GM04504 (cell line): Measurements from ENCODE around the gene RTN4RL1.

ENCODE experiments used
- DNase-seq: peaks from one replicate; pipeline ENCODE4 v3.0.0-alpha.2; 2012; ENCODE audit warnings: low read depth

The RTN4RL1 gene

DNA sequence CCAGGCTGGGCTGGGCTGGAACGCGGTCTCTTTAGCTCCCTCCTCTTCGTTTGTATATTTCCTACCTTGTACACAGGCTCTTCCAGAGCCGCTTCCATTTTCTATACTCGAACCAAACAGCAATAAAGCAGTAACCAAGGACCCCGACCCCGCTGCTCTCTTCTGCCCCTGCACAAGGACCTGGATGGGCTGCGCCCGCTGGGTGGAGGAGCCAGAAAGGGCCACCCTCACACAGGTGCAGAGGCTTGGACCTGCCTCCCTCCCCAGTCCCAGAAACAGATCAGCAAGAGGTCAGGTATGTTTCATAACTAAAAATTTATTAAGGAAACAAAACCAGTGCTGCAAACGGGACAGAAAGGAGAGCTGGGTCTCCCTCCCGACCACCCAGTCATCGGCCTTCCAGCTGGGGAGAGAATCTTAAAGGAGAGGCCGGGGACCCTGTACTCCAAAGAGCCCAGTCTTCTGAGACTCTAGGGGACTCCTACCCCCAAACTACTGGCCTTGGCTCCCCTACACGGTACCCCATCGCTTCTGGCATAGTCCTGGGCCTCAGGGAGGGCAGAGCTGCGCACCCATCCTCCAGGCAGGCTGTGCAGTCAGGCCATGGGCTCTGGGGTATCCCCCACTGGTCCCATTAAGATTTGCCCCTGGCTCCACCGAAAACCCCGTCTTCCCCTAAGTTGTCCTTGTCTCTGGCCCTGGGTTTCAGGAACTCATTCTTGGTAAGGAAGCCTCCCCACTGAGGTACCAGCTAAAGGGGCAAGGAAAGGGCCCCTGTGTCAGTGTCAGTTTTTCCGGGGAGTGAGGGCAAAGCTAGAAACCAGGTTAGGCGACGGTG, 34.6 kb upstream of the RTN4RL1 start:
- DNase-seq = no peak

DNA sequence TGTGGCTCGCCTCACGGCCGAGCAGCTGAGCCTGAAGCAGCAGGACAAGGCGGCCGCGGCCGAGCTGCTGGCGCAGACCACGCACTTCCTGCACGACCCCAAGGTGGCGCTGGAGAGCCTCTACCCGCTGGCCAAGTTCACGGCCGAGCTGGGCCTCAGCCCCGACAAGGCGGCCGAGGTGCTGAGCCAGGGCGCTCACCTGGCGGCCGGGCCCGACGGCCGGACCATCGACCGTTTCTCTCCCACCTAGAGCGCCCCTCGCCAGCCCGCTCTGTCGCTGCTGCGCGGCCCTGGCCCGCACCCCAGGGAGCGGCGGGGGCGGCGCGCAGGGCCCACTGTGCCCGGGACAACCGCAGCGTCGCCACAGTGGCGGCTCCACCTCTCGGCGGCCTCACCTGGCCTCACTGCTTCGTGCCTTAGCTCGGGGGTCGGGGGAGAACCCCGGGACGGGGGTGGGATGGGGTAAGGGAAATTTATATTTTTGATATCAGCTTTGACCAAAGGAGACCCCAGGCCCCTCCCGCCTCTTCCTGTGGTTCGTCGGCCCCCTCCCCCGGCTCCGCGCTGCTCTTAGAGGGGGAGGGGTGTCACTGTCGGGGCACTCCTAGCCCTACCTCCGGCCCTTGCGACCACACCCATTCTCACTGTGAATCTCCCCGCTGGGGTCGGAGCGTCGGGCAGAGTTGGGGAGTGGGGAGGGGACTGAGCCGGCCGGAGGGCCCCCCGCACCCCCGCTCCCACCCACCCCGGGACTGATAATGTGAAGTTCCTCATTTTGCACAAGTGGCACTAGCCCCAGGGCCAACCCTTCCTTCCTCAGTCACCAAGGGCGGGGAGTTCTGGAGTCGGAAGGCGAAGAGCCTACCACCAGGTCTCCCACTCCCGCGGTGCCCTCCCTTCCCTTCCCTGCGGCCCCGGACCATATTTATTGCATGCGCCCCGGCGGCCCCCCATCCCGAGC, 33.7 kb upstream of the RTN4RL1 start:
- no peak for DNase-seq

DNA sequence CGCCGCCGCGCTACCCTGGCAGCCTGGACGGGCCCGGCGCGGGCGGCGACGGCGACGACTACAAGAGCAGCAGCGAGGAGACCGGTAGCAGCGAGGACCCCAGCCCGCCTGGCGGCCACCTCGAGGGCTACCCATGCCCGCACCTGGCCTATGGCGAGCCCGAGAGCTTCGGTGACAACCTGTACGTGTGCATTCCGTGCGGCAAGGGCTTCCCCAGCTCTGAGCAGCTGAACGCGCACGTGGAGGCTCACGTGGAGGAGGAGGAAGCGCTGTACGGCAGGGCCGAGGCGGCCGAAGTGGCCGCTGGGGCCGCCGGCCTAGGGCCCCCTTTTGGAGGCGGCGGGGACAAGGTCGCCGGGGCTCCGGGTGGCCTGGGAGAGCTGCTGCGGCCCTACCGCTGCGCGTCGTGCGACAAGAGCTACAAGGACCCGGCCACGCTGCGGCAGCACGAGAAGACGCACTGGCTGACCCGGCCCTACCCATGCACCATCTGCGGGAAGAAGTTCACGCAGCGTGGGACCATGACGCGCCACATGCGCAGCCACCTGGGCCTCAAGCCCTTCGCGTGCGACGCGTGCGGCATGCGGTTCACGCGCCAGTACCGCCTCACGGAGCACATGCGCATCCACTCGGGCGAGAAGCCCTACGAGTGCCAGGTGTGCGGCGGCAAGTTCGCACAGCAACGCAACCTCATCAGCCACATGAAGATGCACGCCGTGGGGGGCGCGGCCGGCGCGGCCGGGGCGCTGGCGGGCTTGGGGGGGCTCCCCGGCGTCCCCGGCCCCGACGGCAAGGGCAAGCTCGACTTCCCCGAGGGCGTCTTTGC, 32.8 kb upstream of the RTN4RL1 start:
- no peak for DNase-seq

DNA sequence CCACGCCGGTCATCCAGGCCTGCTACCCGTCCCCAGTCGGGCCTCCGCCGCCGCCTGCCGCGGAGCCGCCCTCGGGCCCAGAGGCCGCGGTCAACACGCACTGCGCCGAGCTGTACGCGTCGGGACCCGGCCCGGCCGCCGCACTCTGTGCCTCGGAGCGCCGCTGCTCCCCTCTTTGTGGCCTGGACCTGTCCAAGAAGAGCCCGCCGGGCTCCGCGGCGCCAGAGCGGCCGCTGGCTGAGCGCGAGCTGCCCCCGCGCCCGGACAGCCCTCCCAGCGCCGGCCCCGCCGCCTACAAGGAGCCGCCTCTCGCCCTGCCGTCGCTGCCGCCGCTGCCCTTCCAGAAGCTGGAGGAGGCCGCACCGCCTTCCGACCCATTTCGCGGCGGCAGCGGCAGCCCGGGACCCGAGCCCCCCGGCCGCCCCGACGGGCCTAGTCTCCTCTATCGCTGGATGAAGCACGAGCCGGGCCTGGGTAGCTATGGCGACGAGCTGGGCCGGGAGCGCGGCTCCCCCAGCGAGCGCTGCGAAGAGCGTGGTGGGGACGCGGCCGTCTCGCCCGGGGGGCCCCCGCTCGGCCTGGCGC, 32.1 kb upstream of the RTN4RL1 start:
- DNase-seq = no peak

DNA sequence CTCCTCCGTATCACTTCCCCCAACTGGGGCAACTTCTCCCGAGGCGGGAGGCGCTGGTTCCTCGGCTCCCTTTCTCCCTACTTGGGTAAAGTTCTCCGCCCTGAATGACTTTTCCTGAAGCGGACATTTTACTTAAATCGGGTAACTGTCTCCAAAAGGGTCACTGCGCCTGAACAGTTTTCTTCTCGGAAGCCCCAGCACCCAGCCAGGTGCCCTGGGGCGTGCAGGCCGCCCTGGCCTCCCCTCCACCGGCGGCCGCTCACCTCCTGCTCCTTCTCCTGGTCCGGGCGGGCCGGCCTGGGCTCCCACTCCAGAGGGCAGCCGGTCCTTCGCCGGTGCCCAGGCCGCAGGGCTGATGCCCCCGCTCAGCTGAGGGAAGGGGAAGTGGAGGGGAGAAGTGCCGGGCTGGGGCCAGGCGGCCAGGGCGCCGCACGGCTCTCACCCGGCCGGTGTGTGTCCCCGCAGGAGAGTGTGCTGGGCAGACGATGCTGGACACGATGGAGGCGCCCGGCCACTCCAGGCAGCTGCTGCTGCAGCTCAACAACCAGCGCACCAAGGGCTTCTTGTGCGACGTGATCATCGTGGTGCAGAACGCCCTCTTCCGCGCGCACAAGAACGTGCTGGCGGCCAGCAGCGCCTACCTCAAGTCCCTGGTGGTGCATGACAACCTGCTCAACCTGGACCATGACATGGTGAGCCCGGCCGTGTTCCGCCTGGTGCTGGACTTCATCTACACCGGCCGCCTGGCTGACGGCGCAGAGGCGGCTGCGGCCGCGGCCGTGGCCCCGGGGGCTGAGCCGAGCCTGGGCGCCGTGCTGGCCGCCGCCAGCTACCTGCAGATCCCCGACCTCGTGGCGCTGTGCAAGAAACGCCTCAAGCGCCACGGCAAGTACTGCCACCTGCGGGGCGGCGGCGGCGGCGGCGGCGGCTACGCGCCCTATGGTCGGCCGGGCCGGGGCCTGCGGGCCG, 31.4 kb upstream of the RTN4RL1 start:
- DNase-seq = no peak

DNA sequence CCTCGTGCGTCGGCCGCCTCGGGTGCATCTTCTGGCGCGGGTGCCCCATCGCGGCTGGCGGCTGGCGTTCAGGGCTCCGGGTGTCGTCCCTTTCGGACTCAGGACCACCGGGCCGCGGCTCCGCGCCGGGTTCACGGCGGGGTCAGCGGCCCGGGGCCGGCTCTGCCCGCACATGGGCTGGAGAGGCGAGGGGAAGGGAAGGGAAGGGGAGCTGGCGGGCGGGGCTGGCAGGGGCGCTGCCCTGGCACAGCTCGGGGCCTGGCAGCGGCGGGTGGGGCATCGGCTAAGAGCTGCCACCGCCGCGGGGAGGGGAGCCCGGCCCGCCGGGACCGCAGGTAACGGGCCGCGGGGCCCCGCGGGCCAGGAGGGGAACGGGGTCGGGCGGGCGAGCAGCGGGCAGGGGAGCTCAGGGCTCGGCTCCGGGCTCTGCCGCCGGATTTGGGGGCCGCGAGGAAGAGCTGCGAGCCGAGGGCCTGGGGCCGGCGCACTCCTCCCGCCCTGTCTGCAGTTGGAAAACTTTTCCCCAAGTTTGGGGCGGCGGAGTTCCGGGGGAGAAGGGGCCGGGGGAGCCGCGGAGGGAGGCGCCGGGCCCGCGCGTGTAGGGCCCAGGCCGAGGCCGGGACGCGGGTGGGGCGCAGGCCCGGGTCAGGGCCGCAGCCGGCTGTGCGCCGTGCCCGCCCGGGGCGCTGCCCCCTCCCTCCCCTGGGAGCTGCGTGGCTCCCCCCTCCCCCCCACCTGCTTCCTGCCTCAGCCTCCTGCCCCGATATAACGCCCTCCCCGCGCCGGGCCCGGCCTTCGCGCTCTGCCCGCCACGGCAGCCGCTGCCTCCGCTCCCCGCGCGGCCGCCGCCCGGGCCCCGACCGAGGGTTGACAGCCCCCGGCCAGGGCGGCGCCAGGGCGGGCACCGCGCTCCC, 30.4 kb upstream of the RTN4RL1 start:
- DNase-seq = no peak

DNA sequence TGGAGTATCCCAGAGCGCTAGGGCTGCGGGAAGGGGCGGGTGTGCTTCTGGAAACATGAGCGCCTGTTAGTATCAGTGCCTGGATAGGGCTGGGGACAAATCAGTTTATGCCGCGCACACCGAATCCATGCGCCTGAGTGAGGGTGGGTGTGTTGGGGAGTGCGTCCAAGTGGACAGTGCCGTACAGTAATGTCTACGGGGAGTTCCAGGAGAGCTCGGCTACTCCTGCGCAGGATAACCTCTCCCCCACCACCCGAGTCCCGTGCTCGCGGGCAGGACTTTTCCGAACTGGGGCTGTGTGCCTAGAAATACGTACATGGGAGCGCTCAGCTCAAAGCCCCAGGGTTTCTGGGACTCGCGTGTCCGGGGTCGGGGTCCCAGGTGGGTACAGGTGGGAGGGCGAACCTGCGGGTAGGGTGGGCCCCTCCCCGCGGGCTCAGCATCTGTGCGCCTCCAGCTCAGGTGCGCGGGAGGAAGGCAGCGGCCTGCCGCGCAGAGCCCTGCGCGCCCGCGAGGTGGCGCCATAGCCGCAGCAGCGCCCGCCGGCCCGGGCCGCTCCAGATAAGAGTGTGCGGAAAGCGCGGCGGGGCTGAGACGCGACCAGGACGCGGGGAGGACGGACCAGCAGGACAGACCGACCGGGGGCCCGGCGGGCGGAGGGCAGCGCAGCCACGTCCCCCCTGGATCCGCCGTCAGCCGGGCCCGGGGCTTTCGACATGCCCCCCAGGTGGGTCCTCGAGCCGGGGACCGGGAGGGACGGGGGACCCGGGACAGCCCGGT, 29.6 kb upstream of the RTN4RL1 start, which contains the start of gene HIC1:
HIC1 (plus strand) TSS at position 592 of the 780 bp plus-strand sequence. CDS start 1,588 bp downstream, outside the sequence.
- no peak for DNase-seq

DNA sequence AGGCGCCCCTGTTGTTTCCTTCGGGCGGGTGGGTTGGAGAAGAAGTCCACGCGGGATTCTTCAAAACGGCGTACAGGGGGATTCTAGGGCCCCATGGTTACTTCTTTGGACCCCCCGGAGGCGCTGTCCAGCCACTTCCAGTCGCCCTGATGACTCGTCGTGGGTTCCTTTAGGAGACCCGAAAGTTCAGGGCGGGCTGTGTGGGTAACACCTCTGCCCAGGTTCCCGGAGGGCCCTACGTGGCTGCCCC, 29.1 kb upstream of the RTN4RL1 start:
- no peak for DNase-seq

DNA sequence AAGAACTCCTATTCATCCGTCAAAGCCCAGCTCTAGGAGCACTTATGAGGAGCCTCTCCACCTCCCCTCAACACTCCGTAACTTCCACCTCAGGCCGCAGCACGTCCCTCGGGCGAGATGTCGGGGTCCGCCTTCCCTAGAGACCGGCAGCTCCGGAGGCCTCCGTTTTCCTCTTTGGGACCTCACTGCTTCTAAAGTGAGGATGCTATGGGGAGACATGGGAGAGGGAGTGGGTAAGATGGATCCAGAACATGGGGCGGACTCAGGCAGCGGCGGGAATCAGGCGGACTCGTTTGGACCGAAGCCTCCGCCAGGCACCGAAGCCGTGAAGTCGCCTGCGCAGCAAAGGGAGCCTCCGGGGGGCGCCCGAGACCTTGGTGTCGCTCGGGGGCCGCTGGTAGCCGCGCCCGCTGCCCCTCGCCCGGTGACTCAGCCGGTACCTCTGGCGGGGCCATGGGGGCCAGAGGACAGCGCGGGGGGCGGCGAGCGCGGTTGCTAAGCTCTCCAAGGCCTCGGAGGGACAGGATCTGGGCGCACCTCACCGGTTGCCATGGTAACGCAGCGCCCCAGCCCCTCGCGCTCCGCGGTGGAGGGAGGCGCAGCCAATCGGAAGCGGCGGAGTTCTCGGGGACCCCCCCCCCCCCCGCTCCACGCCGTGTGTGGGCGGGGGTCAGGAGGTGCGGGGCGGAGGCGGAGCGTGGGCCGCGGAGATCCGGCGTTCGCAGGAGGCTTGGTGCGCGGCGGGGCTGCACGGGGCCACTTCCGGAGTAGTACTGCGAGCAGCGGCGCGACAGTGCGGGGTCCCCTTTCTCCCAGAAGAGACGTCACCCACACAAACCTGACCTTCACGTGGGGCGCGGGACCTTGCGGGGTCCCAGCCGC, 28.5 kb upstream of the RTN4RL1 start:
- DNase-seq = no peak

DNA sequence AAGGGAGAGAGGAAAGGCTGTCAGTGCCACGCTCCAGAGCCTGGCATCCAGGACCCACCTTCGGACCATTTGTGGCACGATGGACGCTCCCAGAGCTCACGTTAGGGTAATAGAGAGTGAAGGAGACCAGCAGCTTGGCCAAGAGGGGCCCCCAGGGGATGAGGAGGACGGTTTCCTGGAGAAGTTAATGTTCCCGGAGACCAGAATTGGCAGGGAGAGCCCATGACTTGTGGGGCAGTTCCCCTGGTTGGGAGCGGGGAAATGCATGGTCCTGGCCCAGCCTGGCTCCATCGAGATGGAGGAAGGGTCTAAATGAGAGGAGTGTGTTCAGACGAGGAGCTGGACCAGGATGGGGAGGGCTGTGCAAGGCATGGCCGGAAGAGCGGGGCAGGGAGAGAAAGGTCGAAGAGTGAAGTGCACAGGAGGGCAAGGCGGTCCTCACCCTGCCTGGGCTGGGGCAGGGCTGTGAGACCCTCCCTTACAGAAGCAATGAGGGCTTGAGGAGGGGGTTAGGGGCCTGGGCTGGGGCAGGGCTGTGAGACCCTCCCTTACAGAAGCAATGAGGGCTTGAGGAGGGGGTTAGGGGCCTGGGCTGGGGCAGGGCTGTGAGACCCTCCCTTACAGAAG, 26.9 kb upstream of the RTN4RL1 start:
- DNase-seq = no peak

DNA sequence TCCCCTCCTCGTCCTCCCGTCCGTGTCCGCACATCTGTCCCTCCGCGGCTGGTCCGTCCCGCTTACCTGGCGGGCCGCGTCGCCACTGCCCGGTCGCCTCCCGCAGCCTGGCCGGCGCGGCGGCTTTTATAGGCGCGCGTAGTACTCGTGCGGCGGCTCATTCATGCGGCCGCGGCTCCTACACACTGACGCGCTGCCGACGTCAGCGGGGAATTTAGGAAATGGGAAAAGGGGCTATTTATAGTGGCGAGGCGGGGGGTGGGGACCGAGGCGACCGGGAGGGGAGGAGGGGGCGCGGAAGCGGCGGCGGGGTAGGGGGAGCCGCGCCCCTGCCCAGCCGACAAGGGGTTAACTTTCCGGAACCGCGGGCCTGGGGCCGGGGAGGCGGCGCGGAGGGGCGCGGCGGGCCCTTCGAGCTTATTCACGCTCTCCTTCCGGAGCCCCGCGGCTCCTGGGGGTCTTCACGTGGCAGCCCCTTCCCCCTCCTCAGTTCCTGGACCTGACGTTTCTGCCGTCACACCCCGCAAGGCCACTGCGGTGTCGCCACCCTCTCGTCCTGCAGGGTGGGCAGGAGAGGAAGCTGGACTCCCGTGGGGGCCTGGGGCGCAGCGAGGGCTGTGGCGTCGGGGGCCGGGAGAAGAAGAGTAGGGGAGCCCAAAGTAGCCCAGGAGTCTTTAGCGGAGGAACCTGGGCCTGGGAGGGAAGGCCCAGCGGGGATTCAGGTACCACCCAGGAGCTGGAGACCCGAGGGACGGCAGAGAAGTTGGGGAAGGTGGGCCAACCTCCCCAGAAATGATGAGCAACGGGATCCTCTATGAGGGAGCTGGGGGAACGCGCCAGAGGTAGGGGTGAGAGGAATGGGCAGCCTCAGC, 26.2 kb upstream of the RTN4RL1 start:
- DNase-seq = no peak

DNA sequence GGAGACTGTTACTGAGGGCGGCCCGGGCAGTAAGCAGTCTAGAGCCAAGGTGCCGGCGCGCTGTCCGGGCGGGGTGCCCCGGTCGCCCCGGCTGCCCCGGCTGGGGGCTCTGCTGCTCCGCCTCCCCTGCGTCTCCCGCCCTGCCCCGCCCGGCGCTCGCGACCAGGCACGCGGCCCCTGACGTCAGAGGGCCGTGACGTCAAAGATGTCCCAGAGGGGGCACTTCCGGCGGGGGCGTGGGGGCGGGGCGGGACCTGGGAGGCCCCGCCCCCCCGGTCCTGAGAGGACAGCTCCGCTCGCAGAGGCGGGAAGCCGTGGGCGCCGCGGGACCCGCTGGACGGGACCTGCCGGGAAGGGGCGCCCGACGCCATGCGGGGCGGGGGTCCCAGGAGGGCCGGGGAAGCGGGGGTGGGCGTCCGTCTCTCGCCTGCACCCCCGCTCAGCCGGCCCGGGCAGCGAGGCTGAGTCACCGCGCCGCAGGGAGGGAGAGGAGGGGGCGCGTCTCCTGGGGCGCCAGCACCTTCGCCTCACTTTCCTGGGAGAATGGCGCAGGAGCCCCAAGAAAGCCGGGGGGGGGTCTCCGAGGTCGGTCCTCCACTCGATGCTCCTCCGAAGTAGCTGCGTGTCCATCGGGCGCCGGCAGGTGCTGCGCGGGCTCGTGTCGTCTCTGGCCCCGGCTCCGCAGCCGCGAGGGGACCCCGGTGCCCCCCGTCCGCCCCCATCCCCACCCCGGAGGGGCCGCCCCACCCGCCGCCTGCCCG, 25.3 kb upstream of the RTN4RL1 start:
- DNase-seq = no peak

DNA sequence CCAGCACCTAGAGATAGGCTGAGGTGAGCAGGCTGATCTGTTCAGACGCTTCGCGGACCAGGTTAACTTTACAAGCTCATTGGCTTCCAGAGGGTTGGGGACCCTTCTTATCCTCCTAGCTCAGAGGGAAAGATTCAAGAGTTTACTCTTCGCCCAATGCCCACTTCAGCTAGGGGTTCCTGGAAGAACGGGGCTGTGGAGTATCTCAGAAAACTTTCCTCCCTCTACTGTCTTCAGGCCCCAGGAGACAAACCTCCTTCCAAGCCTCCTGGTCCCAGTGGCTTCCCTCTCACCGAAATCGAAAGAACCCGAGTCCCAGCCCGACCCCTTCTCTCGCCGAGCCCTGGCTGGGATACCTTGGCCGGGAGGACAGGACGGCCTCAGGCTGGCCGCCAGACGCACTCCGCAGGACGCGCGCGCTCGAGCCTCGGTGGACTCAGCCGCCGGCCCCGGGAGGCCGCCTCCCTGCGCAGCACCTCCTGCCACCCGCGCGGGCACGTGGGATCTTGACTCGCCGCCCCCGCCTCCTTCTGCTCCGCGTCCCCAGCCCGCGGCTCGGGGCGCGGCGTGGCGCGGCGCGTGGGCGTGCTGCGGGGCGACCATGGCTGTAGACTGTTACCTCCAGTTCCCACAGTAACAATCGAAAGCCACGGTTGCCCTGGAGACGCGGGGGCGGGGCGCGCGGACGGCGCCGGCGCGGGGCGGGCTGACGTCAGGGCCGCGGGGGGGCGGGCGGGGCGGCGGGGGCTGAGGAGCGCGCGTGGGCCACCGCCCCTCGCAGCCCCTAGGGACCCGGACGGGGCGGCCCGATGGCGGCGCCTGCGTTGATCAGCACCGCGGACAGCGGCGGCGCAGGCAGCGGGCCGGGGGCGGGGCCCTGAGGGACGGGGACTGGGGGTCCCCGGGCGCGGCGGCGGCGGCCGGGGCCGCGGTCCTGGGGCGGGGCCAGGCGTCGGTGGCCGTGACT, 24.5 kb upstream of the RTN4RL1 start:
- no peak for DNase-seq

DNA sequence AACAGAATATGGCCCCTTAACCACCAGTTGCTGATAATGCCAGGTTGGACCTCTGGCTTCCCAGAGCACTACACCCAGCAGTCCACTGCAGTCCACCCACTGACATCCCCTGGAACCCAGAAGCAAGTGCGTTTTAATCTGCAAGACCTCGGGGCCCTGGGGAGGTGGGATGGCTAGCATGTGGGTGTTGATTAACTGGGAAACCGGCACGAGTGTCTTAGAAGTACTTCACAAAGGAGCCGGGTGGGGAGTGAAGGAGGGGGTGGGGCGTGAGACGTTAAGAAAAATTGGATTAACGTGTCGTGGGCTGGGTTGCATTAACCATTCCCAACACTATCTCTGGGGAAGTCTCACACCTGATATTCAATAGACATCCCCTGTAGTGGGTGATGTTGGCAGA, 23.7 kb upstream of the RTN4RL1 start:
- no peak for DNase-seq
